SU-DHL-6 (cell line): Measurements from ENCODE around the gene DDIT4.

Source experiments
- CTCF ChIP-seq: fragments of 200-600 bp; sonication (generic); IDR thresholded peaks from one replicate; pipeline ENCODE4 v1.5.1; 2017; ENCODE audit warnings: antibody characterized with exemption, mild to moderate bottlenecking, low read length, moderate library complexity; ENCODE audit not compliant: insufficient read depth, poor library complexity, severe bottlenecking
- EZH2phosphoT487 ChIP-seq: fragments of 200-600 bp; sonication (generic), shearing (Covaris generic); conservative IDR thresholded peaks from 2 replicates; pipeline ENCODE4 v1.6.1; 2018; ENCODE audit warnings: mild to moderate bottlenecking, antibody characterized with exemption, low read length, moderate library complexity, mixed read lengths

- TF ChIP-seq CTCF (no peak), EZH2phosphoT487 (no peak)
These were observed 34.7 kb downstream of the DDIT4 start for GRCh38 chr10:72308320-72308987.
